GM21367 (cell line): ENCODE measurements around the gene HNRNPR.
"Not testable (repeated sequence)": the region's sequence is repeated elsewhere in the genome, so short reads cannot be mapped to it uniquely, and the experiment has no call there.

Experiments used
- ATAC-seq: cut with Tn5 transposase; IDR thresholded peaks from one replicate; pipeline ENCODE4 v1.9.1; 2021; ENCODE audit not compliant: unreplicated experiment

Gene HNRNPR

DNA sequence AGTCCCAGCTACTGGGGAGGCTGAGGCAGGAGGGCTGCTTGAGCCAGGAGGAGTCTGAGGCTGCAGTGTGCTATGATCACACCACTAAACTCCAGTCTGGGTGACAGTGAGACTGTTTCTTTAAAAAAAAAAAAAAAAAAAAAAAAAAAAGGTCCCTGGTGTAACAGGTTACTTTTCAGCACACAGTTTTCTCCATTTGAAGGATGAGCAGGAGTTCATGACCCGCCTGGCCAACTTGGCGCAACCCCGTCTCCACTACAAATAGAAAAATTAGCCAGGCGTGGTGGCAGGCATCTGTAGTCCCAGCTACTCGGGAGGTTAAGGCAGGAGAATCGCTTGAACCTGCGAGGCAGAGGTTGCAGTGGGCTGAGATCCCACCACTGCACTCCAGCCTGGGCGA lies 12.4 kb downstream of the HNRNPR start:
- no peak for ATAC-seq

DNA sequence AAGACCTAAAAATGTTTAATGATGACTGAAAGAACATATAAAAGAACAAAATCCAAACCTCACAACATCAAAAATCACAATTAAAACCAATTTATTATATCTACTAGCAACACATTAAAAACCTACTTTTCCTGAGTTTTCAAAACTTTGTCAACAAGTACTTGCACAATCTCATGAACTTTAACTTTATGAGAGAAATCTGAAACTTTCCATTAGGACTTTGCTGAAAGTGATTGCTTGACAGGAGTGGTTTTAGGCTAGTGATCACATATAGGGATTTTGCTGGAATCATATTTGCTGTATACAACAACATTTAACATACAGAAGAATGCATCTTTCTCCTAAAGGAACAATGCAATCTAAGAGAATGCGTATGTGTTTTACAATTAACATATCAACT lies 13.2 kb downstream of the HNRNPR start:
- no peak for ATAC-seq

DNA sequence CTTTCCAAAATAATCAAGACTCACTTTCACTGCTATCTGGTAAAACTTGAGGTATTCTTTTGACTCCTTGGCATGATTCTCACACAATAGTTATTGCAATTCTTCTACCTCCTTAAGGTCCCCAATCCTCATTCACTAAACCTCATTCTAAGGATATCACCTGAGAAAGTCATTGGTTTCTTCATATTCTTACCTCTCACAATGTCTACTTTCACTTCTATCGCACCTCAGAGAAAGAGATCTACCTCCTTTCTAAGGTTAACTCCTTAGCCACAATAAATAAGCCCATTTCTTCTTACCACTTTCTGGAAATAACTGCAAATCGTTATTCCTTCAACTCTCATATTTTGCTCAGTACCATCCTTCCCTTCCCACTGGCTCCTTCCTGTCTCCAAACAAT lies 18.7 kb downstream of the HNRNPR start:
- ATAC-seq: no peak

- no peak for ATAC-seq
Measured at GRCh38 chr1:23322770-23323169, 21.3 kb downstream of the HNRNPR start.

DNA sequence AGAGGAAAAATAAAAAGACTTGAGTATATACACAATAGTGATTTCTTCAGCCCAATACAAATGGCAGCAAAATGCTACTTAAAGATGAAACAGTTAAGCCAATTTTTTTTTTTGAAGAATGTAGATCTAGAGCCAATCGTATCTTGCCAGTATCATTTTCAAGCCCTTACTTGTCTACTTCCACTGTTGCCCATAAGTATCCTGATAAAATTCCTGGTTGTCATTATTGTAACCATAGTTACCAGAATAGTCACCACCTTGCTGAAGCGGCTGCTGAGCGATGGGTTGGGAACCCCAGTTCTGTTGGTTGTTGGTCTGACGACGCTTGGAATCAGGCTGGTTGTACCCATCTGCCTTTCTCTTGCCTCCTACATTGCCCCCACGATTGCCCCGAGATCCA lies 33.8 kb downstream of the HNRNPR start:
- not testable (repeated sequence) for ATAC-seq

GRCh38 chr1:23304140-23304620 lies 39.9 kb downstream of the HNRNPR start:
- no peak for ATAC-seq

DNA sequence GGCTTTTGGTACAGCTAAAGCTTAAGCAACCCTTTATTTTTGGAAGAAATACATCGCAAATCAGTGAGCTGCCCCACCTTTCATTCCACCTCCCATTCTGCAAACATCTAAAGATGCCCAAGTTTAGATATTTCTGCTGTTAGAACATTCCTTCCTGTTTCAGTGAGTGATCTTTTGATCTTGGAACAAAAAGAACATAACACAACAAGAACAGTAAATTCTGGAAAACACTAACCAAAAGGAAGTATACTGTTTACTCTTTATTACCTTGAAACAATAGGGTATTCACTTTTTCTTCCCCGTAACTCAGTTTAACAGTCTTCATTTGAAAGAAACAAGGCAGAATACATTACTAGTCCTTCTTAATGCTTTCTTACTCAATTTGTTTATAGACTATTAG lies 40.6 kb downstream of the HNRNPR start:
- no peak for ATAC-seq

GRCh38 chr1:23296931-23297330 lies 47.2 kb downstream of the HNRNPR start:
- no peak for ATAC-seq

DNA sequence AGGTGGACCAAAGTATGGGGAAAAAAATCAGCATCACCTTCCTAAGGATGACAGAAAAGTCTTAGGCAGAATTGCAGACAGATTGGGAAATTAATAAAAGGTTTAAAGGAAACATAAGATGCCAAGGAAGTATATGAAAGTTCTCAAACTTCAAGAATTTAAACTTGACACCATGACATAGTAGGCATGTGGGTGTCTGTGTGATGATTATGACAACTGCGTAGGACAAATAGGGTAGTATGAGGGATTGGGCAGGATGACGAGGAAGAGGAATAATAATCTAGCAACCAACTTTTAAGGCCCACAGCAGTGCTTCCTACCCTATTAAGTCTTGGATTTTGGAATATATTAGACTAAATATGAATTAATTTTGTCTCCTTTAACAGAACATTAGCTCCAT lies 52.4 kb downstream of the HNRNPR start:
- no peak for ATAC-seq

- ATAC-seq: no peak
Measured at GRCh38 chr1:23290836-23291565, 53.1 kb downstream of the HNRNPR start.

GRCh38 chr1:23288671-23289070 lies 55.4 kb downstream of the HNRNPR start:
- ATAC-seq: no peak

DNA sequence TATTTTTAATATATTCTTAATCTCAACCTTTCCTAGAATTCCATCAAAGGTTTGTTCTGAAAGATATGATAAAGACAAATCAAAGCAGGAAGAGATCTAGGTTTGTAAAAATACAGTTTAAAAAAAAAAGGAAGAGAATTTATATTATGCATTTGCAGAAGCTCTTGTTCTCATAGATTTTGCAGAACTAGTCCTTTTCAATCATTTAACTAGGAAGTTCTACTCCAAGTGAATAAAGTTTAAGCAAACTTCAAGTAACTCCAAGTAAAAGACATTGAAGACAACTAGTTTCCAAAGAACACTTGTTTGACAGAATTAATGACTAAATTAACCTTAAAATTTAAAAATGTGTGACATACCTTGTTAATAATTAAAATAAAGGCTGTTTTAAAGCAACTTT lies 55.9 kb downstream of the HNRNPR start:
- ATAC-seq: no peak

- ATAC-seq: no peak
Measured at GRCh38 chr1:23286401-23286800, 57.7 kb downstream of the HNRNPR start.

GRCh38 chr1:23283667-23284602 lies 60.1 kb downstream of the HNRNPR start:
- ATAC-seq: no peak

DNA sequence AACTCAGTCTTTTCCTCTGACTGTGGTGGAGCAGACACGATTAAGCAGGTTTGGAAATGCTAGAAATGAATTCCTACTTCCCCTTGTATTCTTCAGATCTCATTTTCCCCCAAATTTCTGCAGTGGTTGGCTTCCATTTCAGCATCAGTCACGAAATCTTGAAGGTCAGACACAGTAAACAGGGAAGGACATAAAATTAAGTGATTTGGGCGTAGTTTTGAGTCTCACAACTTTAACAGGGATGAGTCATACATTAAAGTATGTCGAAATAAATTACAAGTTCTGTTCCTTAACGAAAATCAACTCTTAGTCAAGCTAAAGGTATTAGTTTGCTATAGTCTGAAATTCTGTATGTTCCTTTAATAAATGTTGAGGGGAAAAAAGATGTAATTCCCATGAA lies 61.1 kb downstream of the HNRNPR start:
- no peak for ATAC-seq

DNA sequence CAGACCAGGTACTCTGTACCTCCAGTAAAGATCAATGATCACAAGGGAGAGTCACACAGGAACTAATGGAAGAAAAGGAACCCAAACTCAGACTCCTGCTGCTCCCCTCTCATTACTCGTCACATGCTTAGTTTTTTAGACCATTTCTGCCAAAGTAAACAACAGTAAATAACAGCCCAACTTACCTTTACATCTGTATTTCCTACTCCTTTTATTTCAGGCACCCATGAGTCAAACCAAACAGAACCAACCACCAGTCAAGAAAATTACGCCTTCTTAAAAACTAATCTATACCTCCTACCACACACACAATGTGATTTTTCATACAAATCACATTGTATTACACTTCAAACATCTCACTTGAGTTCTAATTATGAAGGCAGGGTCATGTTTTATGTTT lies 65.4 kb downstream of the HNRNPR start:
- no peak for ATAC-seq

DNA sequence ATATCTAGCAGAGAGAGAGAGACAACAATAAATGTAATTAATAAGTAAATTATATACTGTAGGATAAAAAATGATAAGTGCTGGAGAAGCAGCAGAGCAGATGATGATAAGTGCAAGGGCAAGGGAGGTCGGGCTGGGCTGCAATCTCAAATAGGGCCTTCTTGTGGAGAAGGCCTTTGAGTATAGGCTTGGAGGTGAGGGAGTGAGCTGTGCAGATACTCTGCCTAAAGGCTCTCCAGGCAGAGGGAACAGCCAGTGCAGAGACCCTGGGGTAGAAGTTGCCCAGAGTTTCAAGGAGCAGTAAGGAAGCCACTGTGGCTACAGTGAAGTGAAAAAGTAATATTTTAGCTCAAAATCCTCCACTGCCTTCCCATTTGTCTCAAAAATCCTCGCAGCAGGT lies 67.6 kb downstream of the HNRNPR start:
- no peak for ATAC-seq

DNA sequence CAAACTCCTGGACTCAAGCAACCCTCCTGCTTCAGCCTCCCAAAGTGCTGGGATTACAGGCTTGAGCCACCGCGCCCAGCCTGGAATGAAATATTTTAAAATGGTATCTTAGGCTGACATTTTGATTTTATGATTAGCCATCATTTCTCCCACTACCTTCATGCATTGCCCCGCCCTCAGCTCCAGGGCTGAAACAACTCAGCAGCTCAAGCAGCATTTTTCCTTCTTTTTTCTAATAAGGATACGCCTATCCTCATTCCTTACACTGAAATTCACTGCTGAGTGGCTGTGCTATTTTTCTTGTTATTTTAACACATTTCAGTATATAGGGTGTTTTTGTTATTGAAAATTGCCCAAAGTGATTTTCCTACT lies 70.0 kb downstream of the HNRNPR start:
- ATAC-seq: no peak

DNA sequence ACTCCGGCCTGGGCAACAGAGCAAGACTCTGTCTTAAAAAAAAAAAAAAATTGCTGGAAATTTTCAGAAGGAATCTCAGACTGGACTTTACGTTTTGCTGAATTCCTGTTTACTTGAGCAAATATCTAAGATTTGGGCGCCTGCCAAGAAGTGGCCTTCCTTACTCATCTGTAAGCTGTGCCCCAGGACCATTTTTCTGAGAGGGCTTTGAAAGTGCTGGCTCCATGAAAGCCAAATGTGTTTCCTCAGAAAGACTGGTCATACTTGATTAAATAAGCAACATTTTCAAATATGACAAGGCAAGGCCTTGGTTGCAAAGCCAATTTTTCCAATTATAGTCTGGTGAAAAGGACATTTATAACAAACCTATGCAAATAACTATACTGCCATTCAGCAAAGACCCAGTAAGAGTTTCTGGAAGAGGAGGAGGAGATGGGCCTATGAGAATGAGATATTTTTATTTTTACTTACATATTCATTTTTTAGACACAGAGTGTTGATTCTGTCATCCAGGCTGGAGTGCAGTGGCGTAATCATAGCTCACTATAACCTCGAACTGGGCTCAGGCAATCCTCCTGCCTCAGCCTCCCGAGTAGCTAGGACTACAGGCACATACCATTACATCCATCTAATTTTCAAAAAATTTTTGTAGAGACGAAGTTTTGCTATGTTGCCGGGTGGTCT lies 70.5 kb downstream of the HNRNPR start:
- no peak for ATAC-seq

GRCh38 chr1:23263380-23263887 lies 80.7 kb downstream of the HNRNPR start:
- no peak for ATAC-seq

DNA sequence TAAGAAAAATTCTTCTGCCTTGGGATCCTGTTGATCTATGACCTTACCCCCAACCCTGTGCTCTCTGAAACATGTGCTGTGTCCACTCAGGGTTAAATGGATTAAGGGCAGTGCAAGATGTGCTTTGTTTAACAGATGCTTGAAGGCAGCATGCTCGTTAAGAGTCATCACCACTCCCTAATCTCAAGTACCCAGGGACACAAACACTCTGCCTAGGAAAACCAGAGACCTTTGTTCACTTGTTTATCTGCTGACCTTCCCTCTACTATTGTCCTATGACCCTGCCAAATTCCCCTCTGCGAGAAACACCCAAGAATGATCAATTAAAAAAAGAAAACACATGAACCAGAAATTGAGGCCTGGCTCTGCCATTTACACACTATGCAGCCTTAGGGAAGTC lies 86.0 kb downstream of the HNRNPR start:
- ATAC-seq: not testable (repeated sequence)
